Stimulated activated CD8-positive, alpha-beta memory T cell treated with anti-CD3 and anti-CD28 coated beads, Interleukin-15, amount 100 ng/mL, for 4 hours (primary cell): ENCODE data around the gene ZBTB34.

Experiments
- DNase-seq, 2 donors: peaks; one replicate each; pipeline ENCODE4 v3.0.0-alpha.2; 2020; ENCODE audit warnings: low read depth in 2 of 2

Gene ZBTB34

GRCh38 chr9:126876531-126876930, 16.1 kb downstream of the ZBTB34 start:
- DNase-seq: no peak

GRCh38 chr9:126877418-126877817, 17.0 kb downstream of the ZBTB34 start:
- DNase-seq: no peak

- no peak for DNase-seq
These were observed 18.8 kb downstream of the ZBTB34 start for GRCh38 chr9:126879288-126879687.

GRCh38 chr9:126880226-126880946, 19.9 kb downstream of the ZBTB34 start:
- no peak for DNase-seq

GRCh38 chr9:126880947-126881332, 20.5 kb downstream of the ZBTB34 start:
- DNase-seq: no peak

GRCh38 chr9:126882746-126883145, 22.3 kb downstream of the ZBTB34 start:
- DNase-seq: no peak

- no peak for DNase-seq
These were observed 23.2 kb downstream of the ZBTB34 start for GRCh38 chr9:126883636-126884035.

- DNase-seq: no peak
These were observed 24.7 kb downstream of the ZBTB34 start for GRCh38 chr9:126885131-126885641.

GRCh38 chr9:126886034-126886822, 25.8 kb downstream of the ZBTB34 start:
- no peak for DNase-seq

GRCh38 chr9:126886897-126887296, 26.5 kb downstream of the ZBTB34 start:
- DNase-seq: no peak

GRCh38 chr9:126891676-126892075, 31.2 kb downstream of the ZBTB34 start:
- no peak for DNase-seq

GRCh38 chr9:126893079-126893478, 32.6 kb downstream of the ZBTB34 start:
- no peak for DNase-seq

- no peak for DNase-seq
These were observed 33.7 kb downstream of the ZBTB34 start for GRCh38 chr9:126894052-126894603.

- DNase-seq: no peak
These were observed 41.8 kb downstream of the ZBTB34 start for GRCh38 chr9:126902210-126902609.

GRCh38 chr9:126904586-126904985, 44.1 kb downstream of the ZBTB34 start:
- no peak for DNase-seq

GRCh38 chr9:126906091-126906490, 45.7 kb downstream of the ZBTB34 start:
- DNase-seq: no peak

- no peak for DNase-seq
These were observed 46.6 kb downstream of the ZBTB34 start for GRCh38 chr9:126907058-126907457.

- DNase-seq: peak; percentile 73 to 82
These were observed 54.2 kb downstream of the ZBTB34 start, which contains the start of gene RALGPS1 for GRCh38 chr9:126914458-126915280. Gene RALGPS1, plus strand, starts transcription at chr9:126914782. Its CDS starts 47,508 bp downstream, at chr9:126962290.

GRCh38 chr9:126915281-126915816, 54.9 kb downstream of the ZBTB34 start:
- peak in 1 of 2 donors; percentile 16 for DNase-seq

GRCh38 chr9:126915846-126916543, 55.6 kb downstream of the ZBTB34 start:
- no peak for DNase-seq

GRCh38 chr9:126916909-126917308, 56.5 kb downstream of the ZBTB34 start:
- no peak for DNase-seq
